WTC11 (cell line): Measurements from ENCODE around the gene KDF1. TPM values are rescaled to one million over a fixed set of nuclear protein-coding genes. Genes with fewer than 3 reads are reported as not detected.
A peak's percentile ranks its signal among the peaks of the same experiment; 100 is the strongest.

Experiments
- ATAC-seq: fragments of 200-7000 bp; cut with Tn5 transposase; 2 replicates; pipeline ENCODE4 v1.10.0; 2021; ENCODE audit warnings: mild to moderate bottlenecking, moderate library complexity
- CTCF ChIA-PET: fragments of 300-600 bp; sonication (Branson Sonifier 250); formaldehyde crosslinking; loops from one replicate; lab custom pipeline; 2021; ENCODE audit warnings: antibody characterized with exemption; lab: Charles Lee
- POLR2A ChIA-PET: fragments of 350-600 bp; sonication (Branson Sonifier 250); formaldehyde crosslinking; loops from one replicate; lab custom pipeline; 2021; ENCODE audit warnings: antibody characterized with exemption; lab: Charles Lee
- DNase-seq: peaks from one replicate; pipeline ENCODE4 v3.0.0; 2021; ENCODE audit warnings: low spot score
- H3K27ac Mint-ChIP-seq: 2 replicates; pipeline ENCODE4 v1.8.0; 2021; ENCODE audit warnings: mixed read lengths
- H3K27me3 Mint-ChIP-seq: 2 replicates; pipeline ENCODE4 v1.8.0; 2021; ENCODE audit warnings: low read depth, mild to moderate bottlenecking, moderate library complexity, mixed read lengths
- H3K36me3 Mint-ChIP-seq: 2 replicates; pipeline ENCODE4 v1.8.0; 2021; ENCODE audit warnings: mixed read lengths
- H3K4me1 Mint-ChIP-seq: 2 replicates; pipeline ENCODE4 v1.8.0; 2022; ENCODE audit warnings: mixed read lengths
- H3K4me3 Mint-ChIP-seq: 2 replicates; pipeline ENCODE4 v1.8.0; 2021; ENCODE audit warnings: mild to moderate bottlenecking, moderate library complexity, mixed read lengths
- H3K9me3 Mint-ChIP-seq: 2 replicates; pipeline ENCODE4 v1.8.0; 2021; ENCODE audit warnings: mixed read lengths
- CREB1 ChIP-seq: sonication (generic); formaldehyde crosslinking; IDR thresholded peaks from 2 replicates; pipeline ENCODE4 v1.8.0; 2023; ENCODE audit warnings: mild to moderate bottlenecking, missing genetic modification reagents
- CREM ChIP-seq: sonication (generic); formaldehyde crosslinking; IDR thresholded peaks from 2 replicates; pipeline ENCODE4 v1.8.1; 2022; ENCODE audit warnings: mild to moderate bottlenecking, missing genetic modification reagents, moderate library complexity
- FOXJ3 ChIP-seq: sonication (generic); formaldehyde crosslinking; IDR thresholded peaks from 2 replicates; pipeline ENCODE4 v1.9.0; 2021; ENCODE audit warnings: missing genetic modification reagents, mild to moderate bottlenecking, borderline replicate concordance
- FOXP4 ChIP-seq: sonication (generic); formaldehyde crosslinking; IDR thresholded peaks from 2 replicates; pipeline ENCODE4 v1.8.0; 2022; ENCODE audit warnings: mild to moderate bottlenecking, missing genetic modification reagents
- GRHL2 ChIP-seq: fragments of 250-450 bp; sonication (Bioruptor Pico); IDR thresholded peaks from 2 replicates; pipeline ENCODE4 v1.8.0; 2022; ENCODE audit warnings: mild to moderate bottlenecking, moderate library complexity; ENCODE audit not compliant: insufficient replicate concordance, severe bottlenecking
- IRF1 ChIP-seq: sonication (generic); formaldehyde crosslinking; IDR thresholded peaks from 2 replicates; pipeline ENCODE4 v1.8.0; 2023; ENCODE audit warnings: missing genetic modification reagents
- IRF2 ChIP-seq: sonication (generic); formaldehyde crosslinking; IDR thresholded peaks from 2 replicates; pipeline ENCODE4 v1.8.0; 2022; ENCODE audit warnings: low read depth, missing genetic modification reagents, borderline replicate concordance
- MXD4 ChIP-seq: fragments of 250-450 bp; sonication (Bioruptor Pico); IDR thresholded peaks from 2 replicates; pipeline ENCODE4 v1.8.0; 2021; ENCODE audit warnings: mild to moderate bottlenecking, moderate library complexity, borderline replicate concordance
- NR1H2 ChIP-seq: sonication (generic); formaldehyde crosslinking; IDR thresholded peaks from 2 replicates; pipeline ENCODE4 v1.9.0; 2021; ENCODE audit warnings: mild to moderate bottlenecking, moderate library complexity, missing genetic modification reagents
- SP1 ChIP-seq: sonication (generic); formaldehyde crosslinking; conservative IDR thresholded peaks from 2 replicates; pipeline ENCODE4 v1.8.1; 2022; ENCODE audit warnings: missing genetic modification reagents
- TP53 ChIP-seq: sonication (generic); formaldehyde crosslinking; IDR thresholded peaks from 2 replicates; pipeline ENCODE4 v1.8.1; 2023; ENCODE audit warnings: mild to moderate bottlenecking, missing genetic modification reagents
- ZNF232 ChIP-seq: sonication (generic); formaldehyde crosslinking; IDR thresholded peaks from 2 replicates; pipeline ENCODE4 v1.8.0; 2022; ENCODE audit warnings: mild to moderate bottlenecking, missing genetic modification reagents
- ZNF416 ChIP-seq: fragments of 250-450 bp; sonication (Bioruptor Pico); IDR thresholded peaks from 2 replicates; pipeline ENCODE4 v1.9.0; 2021; ENCODE audit warnings: mild to moderate bottlenecking, inconsistent platforms
- ZNF423 ChIP-seq: fragments of 250-450 bp; sonication (Bioruptor Pico); IDR thresholded peaks from 2 replicates; pipeline ENCODE4 v2.1.2; 2022; ENCODE audit warnings: mild to moderate bottlenecking, moderate library complexity
- total RNA-seq: library from RNA; stranded (reverse); gene quantifications from 3 replicates; pipeline ENCODE4 v1.2.3, GENCODE V29; 2021
- TF ChIP-seq, protein P1 (sequence below): sonication (generic); formaldehyde crosslinking; IDR thresholded peaks from 2 replicates; pipeline ENCODE4 v1.8.0; 2022; ENCODE audit warnings: mild to moderate bottlenecking, missing genetic modification reagents
- TF ChIP-seq, protein P2 (sequence below): sonication (generic); formaldehyde crosslinking; IDR thresholded peaks from 2 replicates; pipeline ENCODE4 v1.8.0; 2022; ENCODE audit warnings: missing genetic modification reagents
- TF ChIP-seq, protein P3 (sequence below): fragments of 250-450 bp; sonication (Bioruptor Pico); IDR thresholded peaks from 2 replicates; pipeline ENCODE4 v1.9.0; 2021; ENCODE audit warnings: mild to moderate bottlenecking

KDF1 gene
- total RNA-seq, 1 experiment from 2014 or later, result 19.0 TPM

DNA sequence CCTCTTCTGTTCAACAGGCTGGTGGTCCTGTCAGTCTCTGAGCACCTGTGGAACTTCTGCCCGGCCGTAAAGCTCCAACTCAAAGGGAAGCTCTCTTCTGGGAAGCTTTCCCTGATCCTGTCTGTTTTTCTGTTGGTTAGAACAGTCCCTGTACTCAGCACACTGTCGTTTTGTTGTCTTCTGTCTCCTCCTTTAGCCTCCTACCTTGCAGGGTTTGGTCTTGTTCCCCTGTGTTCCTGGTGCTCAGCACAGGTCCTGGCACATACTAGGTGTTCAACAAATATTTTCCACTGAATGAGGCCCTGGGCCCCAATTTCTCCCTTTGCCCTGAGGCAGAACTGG is 328 bp upstream of the KDF1 start (continued):
- TF ChIP-seq, protein P1, sequence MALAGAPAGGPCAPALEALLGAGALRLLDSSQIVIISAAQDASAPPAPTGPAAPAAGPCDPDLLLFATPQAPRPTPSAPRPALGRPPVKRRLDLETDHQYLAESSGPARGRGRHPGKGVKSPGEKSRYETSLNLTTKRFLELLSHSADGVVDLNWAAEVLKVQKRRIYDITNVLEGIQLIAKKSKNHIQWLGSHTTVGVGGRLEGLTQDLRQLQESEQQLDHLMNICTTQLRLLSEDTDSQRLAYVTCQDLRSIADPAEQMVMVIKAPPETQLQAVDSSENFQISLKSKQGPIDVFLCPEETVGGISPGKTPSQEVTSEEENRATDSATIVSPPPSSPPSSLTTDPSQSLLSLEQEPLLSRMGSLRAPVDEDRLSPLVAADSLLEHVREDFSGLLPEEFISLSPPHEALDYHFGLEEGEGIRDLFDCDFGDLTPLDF (CRISPR knock-in tag), result no peak
- TF ChIP-seq ZNF416 (CRISPR knock-in tag), result no peak
- TF ChIP-seq, all 79 proteins: peak for 0

- Mint-ChIP-seq H3K27ac (no peak overlapping the region), H3K36me3 (peaks cover 10% of the 10 kb centered on the region), H3K27me3 (no peaks in the 10 kb centered on the region; the same call in 1 of the 2 replicates), H3K4me3 (peak overlapping the region; percentile 71), H3K9me3 (peaks cover 7% of the 10 kb centered on the region), H3K4me1 (peaks cover 16% of the 10 kb centered on the region)
- POLR2A ChIA-PET, result interaction anchor here (0.5 kb wide), 1 partner anchor 55 kb away, joined by 5 read pairs; no protein-coding TSS in a partner anchor
- DNase-seq (no peak), ATAC-seq (no peak)
- CTCF ChIA-PET, result interaction anchor here (3.6 kb wide), 1 partner anchor 37 kb away, joined by 34 read pairs; no protein-coding TSS in a partner anchor
- TF ChIP-seq SP1 (CRISPR knock-in tag) (no peak), CREM (no peak), NR1H2 (no peak), ZNF232 (CRISPR knock-in tag) (no peak), ZNF423 (CRISPR knock-in tag) (no peak), MXD4 (CRISPR knock-in tag) (no peak), GRHL2 (no peak), FOXJ3 (CRISPR knock-in tag) (no peak), IRF1 (CRISPR knock-in tag) (no peak), IRF2 (CRISPR knock-in tag) (no peak), CREB1 (CRISPR knock-in tag) (no peak), FOXP4 (CRISPR knock-in tag) (no peak), ZNF416 (CRISPR knock-in tag) (no peak), TP53 (CRISPR knock-in tag) (no peak)
- TF ChIP-seq, protein P2, sequence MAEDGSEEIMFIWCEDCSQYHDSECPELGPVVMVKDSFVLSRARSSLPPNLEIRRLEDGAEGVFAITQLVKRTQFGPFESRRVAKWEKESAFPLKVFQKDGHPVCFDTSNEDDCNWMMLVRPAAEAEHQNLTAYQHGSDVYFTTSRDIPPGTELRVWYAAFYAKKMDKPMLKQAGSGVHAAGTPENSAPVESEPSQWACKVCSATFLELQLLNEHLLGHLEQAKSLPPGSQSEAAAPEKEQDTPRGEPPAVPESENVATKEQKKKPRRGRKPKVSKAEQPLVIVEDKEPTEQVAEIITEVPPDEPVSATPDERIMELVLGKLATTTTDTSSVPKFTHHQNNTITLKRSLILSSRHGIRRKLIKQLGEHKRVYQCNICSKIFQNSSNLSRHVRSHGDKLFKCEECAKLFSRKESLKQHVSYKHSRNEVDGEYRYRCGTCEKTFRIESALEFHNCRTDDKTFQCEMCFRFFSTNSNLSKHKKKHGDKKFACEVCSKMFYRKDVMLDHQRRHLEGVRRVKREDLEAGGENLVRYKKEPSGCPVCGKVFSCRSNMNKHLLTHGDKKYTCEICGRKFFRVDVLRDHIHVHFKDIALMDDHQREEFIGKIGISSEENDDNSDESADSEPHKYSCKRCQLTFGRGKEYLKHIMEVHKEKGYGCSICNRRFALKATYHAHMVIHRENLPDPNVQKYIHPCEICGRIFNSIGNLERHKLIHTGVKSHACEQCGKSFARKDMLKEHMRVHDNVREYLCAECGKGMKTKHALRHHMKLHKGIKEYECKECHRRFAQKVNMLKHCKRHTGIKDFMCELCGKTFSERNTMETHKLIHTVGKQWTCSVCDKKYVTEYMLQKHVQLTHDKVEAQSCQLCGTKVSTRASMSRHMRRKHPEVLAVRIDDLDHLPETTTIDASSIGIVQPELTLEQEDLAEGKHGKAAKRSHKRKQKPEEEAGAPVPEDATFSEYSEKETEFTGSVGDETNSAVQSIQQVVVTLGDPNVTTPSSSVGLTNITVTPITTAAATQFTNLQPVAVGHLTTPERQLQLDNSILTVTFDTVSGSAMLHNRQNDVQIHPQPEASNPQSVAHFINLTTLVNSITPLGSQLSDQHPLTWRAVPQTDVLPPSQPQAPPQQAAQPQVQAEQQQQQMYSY (CRISPR knock-in tag), result no peak
- TF ChIP-seq, protein P1 (CRISPR knock-in tag), result no peak
- TF ChIP-seq, protein P3, sequence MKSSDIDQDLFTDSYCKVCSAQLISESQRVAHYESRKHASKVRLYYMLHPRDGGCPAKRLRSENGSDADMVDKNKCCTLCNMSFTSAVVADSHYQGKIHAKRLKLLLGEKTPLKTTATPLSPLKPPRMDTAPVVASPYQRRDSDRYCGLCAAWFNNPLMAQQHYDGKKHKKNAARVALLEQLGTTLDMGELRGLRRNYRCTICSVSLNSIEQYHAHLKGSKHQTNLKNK (CRISPR knock-in tag), result no peak
Observed at GRCh38 chr1:26959270-26959669, 998 bp downstream of the KDF1 start.
